Right kidney (tissue), 9 donors: ENCODE data around the gene ZNF829.

Experiments
- DNase-seq: peaks from one replicate; pipeline ENCODE4 v3.0.0-alpha.2; 2016
- long read RNA-seq, 8 donors: transcript quantifications; one replicate each; lab custom pipeline, GENCODE V29; 2026

Gene ZNF829
- long read RNA-seq, donor 1 = 0 reads
- long read RNA-seq, donor 2 = 0 reads
- long read RNA-seq, donor 3, partial matches to known transcripts = 5 of 5 reads
- long read RNA-seq, donor 3, other reads (novel, unspliced or antisense) = 0 of 5 reads
- long read RNA-seq, donor 4 = 0 reads
- long read RNA-seq, donor 5, partial matches to known transcripts = 0 of 7 reads
- long read RNA-seq, donor 5, other reads (novel, unspliced or antisense) = 7 of 7 reads
- long read RNA-seq, donor 6 = 0 reads
- long read RNA-seq, donor 7 = 0 reads
- long read RNA-seq, donor 8 = 0 reads

DNA sequence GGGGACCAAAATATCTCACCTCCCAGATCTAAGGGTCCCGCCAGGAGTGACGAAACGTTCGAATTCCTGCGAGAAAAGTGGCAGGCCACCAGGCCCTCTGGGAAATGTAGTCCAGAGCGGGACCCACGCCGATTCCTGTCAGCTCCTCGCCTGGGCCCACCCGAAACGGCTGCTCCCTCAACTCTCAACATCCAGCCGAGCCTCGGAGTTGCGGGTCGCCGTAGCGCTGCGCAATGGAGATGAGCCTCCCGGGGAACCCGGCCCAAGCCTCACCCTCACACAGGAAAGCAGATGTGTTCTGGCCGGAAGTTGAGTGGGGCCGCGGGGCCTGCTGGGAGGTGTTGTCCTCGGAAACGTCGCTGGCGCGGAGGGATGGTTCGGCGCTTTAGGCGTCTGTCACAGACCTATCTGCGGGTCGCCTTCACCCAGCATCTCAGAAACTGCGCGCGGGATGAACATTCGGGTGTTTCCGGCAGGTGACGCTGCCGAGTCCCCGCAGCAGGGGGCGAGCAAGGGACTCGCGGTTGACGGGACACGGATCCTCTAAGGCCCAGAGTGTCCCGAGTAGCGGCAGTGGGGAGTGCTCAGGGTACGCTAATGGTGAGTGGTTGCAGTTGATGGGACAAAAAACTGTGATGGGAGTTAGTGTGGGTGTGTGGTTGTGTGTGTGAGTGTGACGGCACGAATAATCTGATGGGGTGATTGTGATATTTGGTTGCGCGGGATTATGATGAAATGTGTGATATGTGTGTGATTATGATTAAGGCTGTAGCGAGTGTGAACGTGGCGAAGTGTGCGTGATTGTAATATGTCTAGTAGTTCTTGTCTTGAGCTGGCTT is at the start of gene ZNF829, which contains the start of gene ZNF568:
ZNF829 (minus strand) TSS at position 300 of the 839 bp plus-strand sequence. CDS start 1,124 bp downstream, outside the sequence.
ZNF568 (plus strand) TSS at position 341 of the 839 bp plus-strand sequence. CDS start 6,439 bp downstream, outside the sequence.
- DNase-seq = peak; percentile 99

DNA sequence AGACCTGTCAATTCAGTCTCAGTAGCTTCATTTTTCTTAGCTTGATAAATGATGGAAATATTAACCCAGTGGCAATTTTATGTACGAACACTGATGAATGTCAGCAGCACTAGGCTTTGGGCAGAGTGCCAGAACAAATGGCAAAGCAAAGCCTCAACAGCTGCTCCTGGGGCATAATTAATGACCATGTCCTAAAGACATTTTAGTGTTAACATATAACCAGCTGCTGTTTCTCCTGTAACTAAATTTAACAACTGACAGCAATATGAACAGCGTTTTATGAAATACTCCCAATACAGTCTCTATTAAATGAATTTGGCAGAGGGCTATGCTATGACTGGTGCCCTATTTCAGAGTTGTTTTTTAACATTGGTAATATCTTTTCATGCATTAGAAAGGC is 47.2 kb upstream of the ZNF829 start:
- DNase-seq = peak; percentile 4

DNA sequence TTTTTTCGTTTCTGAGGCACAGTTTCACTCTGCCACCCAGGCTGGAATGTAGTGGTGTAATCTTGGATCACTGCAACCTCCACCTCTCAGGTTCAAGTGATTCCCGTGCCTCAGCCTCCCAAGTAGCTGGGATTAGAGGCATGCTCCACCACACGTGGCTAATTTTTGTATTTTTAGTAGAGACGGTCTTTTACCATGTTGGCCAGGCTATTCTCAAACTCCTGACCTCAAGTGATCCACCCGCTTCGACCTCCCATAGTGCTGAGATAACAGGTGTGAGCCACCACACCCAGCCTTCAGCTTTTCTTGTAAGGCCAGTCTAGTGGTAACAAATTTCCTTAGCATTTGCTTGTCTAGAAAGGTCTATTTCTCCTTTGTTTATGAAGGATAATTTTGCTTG is 46.3 kb upstream of the ZNF829 start:
- no peak for DNase-seq

DNA sequence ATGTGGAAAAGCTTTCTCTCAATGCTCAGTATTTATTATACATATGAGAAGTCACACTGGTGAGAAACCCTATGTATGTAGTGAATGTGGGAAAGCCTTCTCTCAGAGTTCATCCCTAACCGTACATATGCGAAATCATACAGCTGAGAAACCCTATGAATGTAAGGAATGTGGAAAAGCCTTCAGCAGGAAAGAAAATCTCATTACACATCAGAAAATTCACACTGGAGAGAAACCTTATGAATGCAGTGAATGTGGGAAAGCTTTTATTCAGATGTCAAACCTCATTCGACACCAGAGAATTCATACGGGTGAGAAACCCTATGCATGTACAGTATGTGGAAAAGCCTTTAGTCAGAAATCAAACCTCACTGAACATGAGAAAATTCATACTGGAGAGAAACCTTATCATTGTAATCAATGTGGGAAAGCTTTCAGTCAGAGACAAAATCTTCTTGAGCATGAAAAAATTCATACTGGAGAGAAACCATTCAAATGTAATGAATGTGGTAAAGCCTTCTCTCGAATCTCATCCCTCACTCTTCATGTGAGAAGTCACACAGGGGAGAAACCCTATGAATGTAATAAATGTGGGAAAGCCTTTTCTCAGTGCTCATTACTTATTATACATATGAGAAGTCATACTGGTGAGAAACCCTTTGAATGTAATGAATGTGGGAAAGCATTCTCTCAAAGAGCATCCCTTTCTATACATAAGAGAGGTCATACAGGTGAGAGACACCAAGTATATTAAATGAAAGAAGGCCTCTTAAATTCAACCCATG is 34.4 kb upstream of the ZNF829 start:
- no peak for DNase-seq

DNA sequence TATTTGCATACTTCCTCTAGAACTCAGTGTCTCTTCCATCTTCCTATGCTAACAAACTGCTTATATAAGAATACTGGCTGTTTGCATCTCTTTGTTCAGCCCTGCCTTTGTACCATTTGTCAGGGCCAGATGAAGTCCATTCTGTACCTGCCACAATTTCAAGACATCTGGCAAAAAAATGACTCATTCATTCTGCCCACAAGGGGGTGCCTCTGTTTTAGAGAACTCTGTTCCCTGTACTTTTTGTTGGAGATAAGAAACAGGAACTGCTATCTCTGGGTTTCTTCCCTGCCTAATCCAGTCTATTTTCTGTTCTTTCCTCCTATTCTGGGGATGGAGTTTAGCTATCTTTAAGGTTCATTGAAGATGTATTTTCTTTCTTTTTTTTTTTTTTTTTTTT is 23.1 kb upstream of the ZNF829 start:
- no peak for DNase-seq

- no peak for DNase-seq
These were observed 15.6 kb upstream of the ZNF829 start for GRCh38 chr19:36931684-36932083.

DNA sequence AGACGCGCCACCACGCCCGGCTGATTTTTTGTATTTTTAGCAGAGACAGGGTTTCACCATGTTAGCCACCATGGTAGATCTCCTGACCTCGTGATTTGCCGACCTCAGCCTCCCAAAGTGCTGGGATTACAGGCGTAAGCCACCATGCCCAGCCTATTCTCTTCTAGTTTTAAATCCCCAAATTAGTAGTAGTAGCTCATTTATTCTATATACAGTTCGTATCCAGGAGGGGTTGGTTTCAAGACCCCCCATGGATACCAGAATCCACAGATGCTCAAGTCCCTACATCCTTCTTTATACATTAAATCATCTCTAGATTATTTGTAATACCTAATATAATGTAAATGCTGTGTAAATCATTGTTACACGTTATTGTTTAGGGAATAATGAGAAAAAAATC is 2.0 kb upstream of the ZNF829 start:
- no peak for DNase-seq

- no peak for DNase-seq
These were observed 900 bp upstream of the ZNF829 start for GRCh38 chr19:36916991-36917390.

DNA sequence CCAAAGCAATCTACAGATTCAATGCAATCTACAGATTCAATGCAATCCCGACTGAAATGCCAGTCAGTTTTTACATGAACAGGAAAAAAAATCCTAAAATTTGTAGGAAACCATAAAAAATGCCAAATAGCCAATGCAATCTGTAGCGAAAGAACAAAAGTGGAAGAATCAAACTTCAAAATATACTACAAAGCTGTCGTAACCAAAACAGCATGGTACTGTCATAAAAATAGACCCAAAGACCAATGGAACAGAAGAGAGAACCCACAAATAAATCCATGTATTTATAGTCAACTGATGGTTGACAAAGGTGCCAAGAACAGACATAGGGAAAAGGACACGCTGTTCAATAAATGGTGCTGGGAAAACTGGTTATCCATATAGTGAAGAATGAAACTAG is 17.7 kb downstream of the ZNF829 start:
- no peak for DNase-seq

DNA sequence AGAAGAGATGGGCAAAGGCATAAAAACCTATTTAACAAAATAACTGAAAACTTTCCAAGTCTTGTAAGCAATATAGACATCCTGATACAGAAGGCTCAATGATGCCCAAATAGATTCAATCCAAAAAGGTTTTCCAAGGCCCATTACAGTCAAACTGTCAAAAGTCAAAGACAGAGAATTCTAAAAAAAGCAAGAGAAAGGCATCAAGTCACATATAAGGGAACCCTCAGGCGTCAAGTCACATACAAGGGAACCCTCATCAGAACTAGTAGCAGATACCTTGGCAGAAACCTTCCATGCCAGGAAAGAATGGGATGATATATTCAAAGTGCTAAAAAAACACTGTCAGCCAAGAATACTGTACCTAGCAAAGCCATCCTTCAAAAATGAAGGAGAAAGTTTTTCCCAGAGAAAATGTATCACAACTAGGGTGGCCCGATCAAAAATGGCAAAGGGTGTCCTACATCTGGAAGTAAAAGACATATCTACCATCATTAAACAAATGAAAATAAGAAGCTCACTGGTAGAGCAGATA is 21.2 kb downstream of the ZNF829 start:
- no peak for DNase-seq

- DNase-seq = no peak
These were observed 24.2 kb downstream of the ZNF829 start for GRCh38 chr19:36891768-36892357.

GRCh38 chr19:36876993-36877938 is 38.8 kb downstream of the ZNF829 start:
- DNase-seq = no peak

DNA sequence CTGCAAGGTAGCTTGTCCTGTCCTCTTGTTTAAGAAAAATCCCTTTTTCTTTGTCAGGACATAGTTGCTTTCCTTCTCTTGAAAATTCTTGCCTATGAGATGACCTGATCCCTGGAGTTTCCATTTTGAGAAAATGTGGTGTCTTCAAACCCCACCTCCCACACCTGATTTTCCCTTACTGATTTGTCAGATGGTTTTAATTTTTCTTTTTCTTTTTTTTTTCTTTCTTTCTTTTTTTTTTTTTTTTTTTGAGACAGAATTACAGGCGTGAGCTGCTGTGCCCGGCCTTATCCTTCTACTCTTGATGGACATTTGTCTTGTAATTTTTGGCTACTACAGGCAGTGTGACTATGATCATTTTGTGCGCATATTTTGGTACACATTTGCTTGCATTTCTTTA is 64.2 kb downstream of the ZNF829 start:
- no peak for DNase-seq

- DNase-seq = peak; percentile 99
These were observed 65.3 kb downstream of the ZNF829 start, which contains the start of gene ZNF345 for GRCh38 chr19:36850559-36851442. ZNF345 (plus strand) TSS chr19:36850876; CDS start chr19:36876831, 25,955 bp downstream.

- DNase-seq = peak; percentile 82
These were observed 66.2 kb downstream of the ZNF829 start for GRCh38 chr19:36849701-36850558.

- no peak for DNase-seq
These were observed 68.1 kb downstream of the ZNF829 start for GRCh38 chr19:36847968-36848367.

- no peak for DNase-seq
These were observed 77.2 kb downstream of the ZNF829 start for GRCh38 chr19:36838784-36839324.
